OCI-LY1 (cell line): ENCODE results near the gene ZNF804B.

Source experiments
- H2AFZ ChIP-seq: fragments of 200-600 bp; sonication (generic), shearing (Covaris generic); 2 replicates; pipeline ENCODE4 v1.6.0; 2014; ENCODE audit warnings: antibody characterized with exemption, mild to moderate bottlenecking, low read length
- H3F3A ChIP-seq: fragments of 200-600 bp; sonication (generic), shearing (Covaris generic); 2 replicates; pipeline ENCODE4 v1.6.0; 2014; ENCODE audit warnings: mild to moderate bottlenecking, antibody characterized with exemption, low read length, moderate library complexity; ENCODE audit not compliant: insufficient read depth
- H3K27ac ChIP-seq: fragments of 200-600 bp; sonication (generic); 2 replicates; pipeline ENCODE4 v1.5.1; 2014; ENCODE audit warnings: low read length, mixed run types, mild to moderate bottlenecking, low read depth; ENCODE audit not compliant: poor library complexity, severe bottlenecking
- H3K27me3 ChIP-seq: fragments of 200-600 bp; sonication (generic); 2 replicates; pipeline ENCODE4 v1.6.0; 2014; ENCODE audit warnings: antibody characterized with exemption, mild to moderate bottlenecking, low read length, moderate library complexity; ENCODE audit not compliant: insufficient read depth
- H3K36me3 ChIP-seq: fragments of 200-600 bp; sonication (generic); 2 replicates; pipeline ENCODE4 v1.6.1; 2014; ENCODE audit warnings: mild to moderate bottlenecking, antibody characterized with exemption, low read length, moderate library complexity, mixed read lengths; ENCODE audit not compliant: insufficient read depth
- H3K4me1 ChIP-seq: fragments of 200-600 bp; sonication (generic); 2 replicates; pipeline ENCODE4 v1.5.1; 2014; ENCODE audit warnings: mild to moderate bottlenecking, low read length, moderate library complexity; ENCODE audit not compliant: insufficient read depth, severe bottlenecking
- H3K4me2 ChIP-seq: fragments of 200-600 bp; sonication (generic), shearing (Covaris generic); 2 replicates; pipeline ENCODE4 v1.6.1; 2014; ENCODE audit warnings: low read length
- H3K4me3 ChIP-seq: fragments of 200-600 bp; sonication (generic); 2 replicates; pipeline ENCODE4 v1.5.1; 2014; ENCODE audit warnings: low read length, low read depth, mild to moderate bottlenecking, mixed read lengths; ENCODE audit not compliant: poor library complexity, severe bottlenecking
- H3K79me2 ChIP-seq: fragments of 200-600 bp; shearing (Covaris generic); 2 replicates; pipeline ENCODE4 v1.6.1; 2016; ENCODE audit warnings: mixed run types, low read length, mixed read lengths; ENCODE audit not compliant: insufficient read depth
- H3K9ac ChIP-seq: fragments of 200-600 bp; sonication (generic), shearing (Covaris generic); 2 replicates; pipeline ENCODE4 v1.6.1; 2014; ENCODE audit warnings: mild to moderate bottlenecking, low read length, mixed read lengths
- H3K9me2 ChIP-seq: fragments of 200-600 bp; sonication (generic), shearing (Covaris generic); 2 replicates; pipeline ENCODE4 v1.6.1; 2014; ENCODE audit warnings: low read depth, mild to moderate bottlenecking, low read length, mixed read lengths
- H3K9me3 ChIP-seq: fragments of 200-600 bp; shearing (Covaris generic); 2 replicates; pipeline ENCODE4 v1.6.1; 2014; ENCODE audit warnings: low read length, mixed read lengths
- H4K20me1 ChIP-seq: fragments of 200-600 bp; sonication (generic), shearing (Covaris generic); 2 replicates; pipeline ENCODE4 v1.6.0; 2016; ENCODE audit warnings: mild to moderate bottlenecking, low read length; ENCODE audit not compliant: insufficient read depth
- EZH2 ChIP-seq: fragments of 200-600 bp; sonication (generic), shearing (Covaris generic); IDR thresholded peaks from 2 replicates; pipeline ENCODE4 v1.8.0; 2017; ENCODE audit warnings: borderline replicate concordance, mixed run types, mild to moderate bottlenecking, antibody characterized with exemption, low read length, moderate library complexity, mixed read lengths
- TF ChIP-seq, protein P1 (sequence below): fragments of 200-600 bp; sonication (generic), shearing (Covaris generic); IDR thresholded peaks from 2 replicates; pipeline ENCODE4 v1.5.1; 2017; ENCODE audit warnings: mild to moderate bottlenecking, antibody characterized with exemption, low read length, moderate library complexity, mixed read lengths

Gene ZNF804B

DNA sequence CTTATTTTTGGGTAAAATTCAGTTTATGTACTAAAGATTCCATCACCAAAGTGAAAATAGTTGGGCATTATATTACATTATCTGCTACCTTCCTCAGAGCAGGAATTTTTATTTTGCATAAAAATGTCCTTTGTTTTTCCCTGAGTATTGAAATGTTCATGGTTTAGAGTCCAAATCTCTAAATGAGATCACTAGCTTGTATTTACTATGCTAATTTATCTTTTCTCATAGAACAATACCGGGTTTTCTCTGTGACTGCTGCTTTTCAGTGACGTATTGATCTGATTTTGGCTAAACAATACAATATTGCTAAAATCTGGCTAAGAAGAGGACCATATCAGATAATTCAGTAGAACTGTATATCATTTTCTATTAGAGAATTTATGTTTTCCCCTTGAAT is 125.6 kb downstream of the ZNF804B start:
- no peaks in the 10 kb centered on the region for H4K20me1 ChIP-seq
- no peak overlapping the region for H3K4me3 ChIP-seq
- no peaks in the 10 kb centered on the region for H3K9me3 ChIP-seq
- no peak overlapping the region for H2AFZ ChIP-seq
- TF ChIP-seq EZH2, result no peak
- TF ChIP-seq, protein P1, sequence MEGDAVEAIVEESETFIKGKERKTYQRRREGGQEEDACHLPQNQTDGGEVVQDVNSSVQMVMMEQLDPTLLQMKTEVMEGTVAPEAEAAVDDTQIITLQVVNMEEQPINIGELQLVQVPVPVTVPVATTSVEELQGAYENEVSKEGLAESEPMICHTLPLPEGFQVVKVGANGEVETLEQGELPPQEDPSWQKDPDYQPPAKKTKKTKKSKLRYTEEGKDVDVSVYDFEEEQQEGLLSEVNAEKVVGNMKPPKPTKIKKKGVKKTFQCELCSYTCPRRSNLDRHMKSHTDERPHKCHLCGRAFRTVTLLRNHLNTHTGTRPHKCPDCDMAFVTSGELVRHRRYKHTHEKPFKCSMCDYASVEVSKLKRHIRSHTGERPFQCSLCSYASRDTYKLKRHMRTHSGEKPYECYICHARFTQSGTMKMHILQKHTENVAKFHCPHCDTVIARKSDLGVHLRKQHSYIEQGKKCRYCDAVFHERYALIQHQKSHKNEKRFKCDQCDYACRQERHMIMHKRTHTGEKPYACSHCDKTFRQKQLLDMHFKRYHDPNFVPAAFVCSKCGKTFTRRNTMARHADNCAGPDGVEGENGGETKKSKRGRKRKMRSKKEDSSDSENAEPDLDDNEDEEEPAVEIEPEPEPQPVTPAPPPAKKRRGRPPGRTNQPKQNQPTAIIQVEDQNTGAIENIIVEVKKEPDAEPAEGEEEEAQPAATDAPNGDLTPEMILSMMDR, result no peak
- no peak overlapping the region for H3K9ac ChIP-seq
- H3K9me2 ChIP-seq, result no peaks in the 10 kb centered on the region
- no peaks in the 10 kb centered on the region for H3K27me3 ChIP-seq
- H3K4me2 ChIP-seq, result no peak overlapping the region
- no peaks in the 10 kb centered on the region for H3K36me3 ChIP-seq
- no peaks in the 10 kb centered on the region for H3K4me1 ChIP-seq
- no peaks in the 10 kb centered on the region for H3F3A ChIP-seq
- H3K27ac ChIP-seq, result no peak overlapping the region
- H3K79me2 ChIP-seq, result no peaks in the 10 kb centered on the region

DNA sequence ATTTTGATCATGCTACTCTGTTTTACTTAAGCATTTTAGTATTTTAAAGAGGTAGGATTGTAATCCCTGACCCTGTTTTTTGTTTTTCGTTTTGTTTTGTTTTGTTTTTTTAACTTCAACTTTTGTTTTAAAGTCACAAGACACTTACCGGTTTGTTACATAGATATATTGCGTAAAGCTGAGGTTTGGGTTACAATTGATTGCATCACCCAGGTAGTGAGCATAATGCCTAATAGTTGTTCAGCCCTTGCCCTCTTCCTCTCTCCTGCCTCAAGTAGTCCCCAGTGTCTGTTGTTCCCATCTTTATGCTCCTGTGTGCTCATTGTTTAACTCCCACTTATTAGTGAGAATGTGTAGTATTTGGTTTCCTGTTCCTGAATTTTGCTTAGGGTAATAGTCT is 129.2 kb downstream of the ZNF804B start:
- H3K9ac ChIP-seq, result no peak overlapping the region
- no peak overlapping the region for H3K4me2 ChIP-seq
- H3K36me3 ChIP-seq, result no peaks in the 10 kb centered on the region
- no peaks in the 10 kb centered on the region for H3K9me2 ChIP-seq
- no peak overlapping the region for H3K27ac ChIP-seq
- H3K9me3 ChIP-seq, result no peaks in the 10 kb centered on the region
- H3K27me3 ChIP-seq, result no peaks in the 10 kb centered on the region
- H3K79me2 ChIP-seq, result no peaks in the 10 kb centered on the region
- H2AFZ ChIP-seq, result no peak overlapping the region
- H3K4me1 ChIP-seq, result no peaks in the 10 kb centered on the region
- H3K4me3 ChIP-seq, result no peak overlapping the region
- no peaks in the 10 kb centered on the region for H3F3A ChIP-seq
- H4K20me1 ChIP-seq, result no peaks in the 10 kb centered on the region
- TF ChIP-seq, protein P1, result no peak
- no peak for TF ChIP-seq EZH2

DNA sequence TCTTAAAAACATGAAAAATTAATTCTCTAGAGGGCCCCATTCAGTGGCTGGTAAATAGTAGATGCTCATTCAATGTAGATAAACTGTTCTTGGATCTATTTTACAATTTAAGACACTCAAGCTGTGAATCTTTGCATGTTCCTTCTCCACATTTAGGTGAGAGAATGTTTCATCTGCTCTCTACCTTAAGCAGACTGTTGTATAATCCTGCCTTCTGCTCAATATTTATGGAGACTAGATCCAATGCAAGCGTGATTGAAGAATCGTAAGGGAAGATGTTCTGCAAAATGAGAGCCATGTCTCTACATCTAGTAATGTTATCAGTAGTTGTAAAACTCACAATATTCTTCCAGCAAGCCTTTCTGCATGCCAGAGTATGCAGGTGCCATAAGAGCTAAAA is 151.0 kb downstream of the ZNF804B start:
- TF ChIP-seq, protein P1, result no peak
- TF ChIP-seq EZH2, result no peak
- Histone ChIP-seq H3K27ac (no peak overlapping the region), H2AFZ (no peak overlapping the region), H3K36me3 (no peaks in the 10 kb centered on the region), H3K79me2 (no peaks in the 10 kb centered on the region), H3K4me2 (no peak overlapping the region), H3F3A (no peaks in the 10 kb centered on the region), H3K9me3 (no peaks in the 10 kb centered on the region), H3K27me3 (no peaks in the 10 kb centered on the region), H3K9me2 (no peaks in the 10 kb centered on the region), H3K4me3 (no peak overlapping the region), H3K4me1 (no peaks in the 10 kb centered on the region), H3K9ac (no peak overlapping the region), H4K20me1 (no peaks in the 10 kb centered on the region)
